Panc1 (cell line): ENCODE data around the gene SSR2.

Experiments
- CTCF ChIP-seq: fragments of 450-650 bp; IDR thresholded peaks from 2 replicates; pipeline ENCODE4 v1.5.1; 2017; ENCODE audit warnings: mild to moderate bottlenecking
- POLR2AphosphoS5 ChIP-seq: IDR thresholded peaks from 2 replicates; pipeline ENCODE4 v1.6.1; 2012; ENCODE audit warnings: mild to moderate bottlenecking, low read depth, low read length, moderate library complexity
- SIN3A ChIP-seq: IDR thresholded peaks from 2 replicates; pipeline ENCODE4 v1.6.1; 2012; ENCODE audit warnings: low read depth, mild to moderate bottlenecking, low read length, moderate library complexity, borderline replicate concordance; ENCODE audit not compliant: insufficient read depth

GRCh38 chr1:155975375-155976061 is 45.2 kb downstream of the SSR2 start:
- TF ChIP-seq CTCF = no peak
- no peak for TF ChIP-seq POLR2AphosphoS5
- TF ChIP-seq SIN3A = no peak
